Endometrial microvascular endothelial cells (primary cell): Measurements from ENCODE around the gene WDR49. TPM values are rescaled to one million over a fixed set of nuclear protein-coding genes. Genes with fewer than 3 reads are reported as not detected.

Experiments
- in situ Hi-C: cut with HindIII; loops from 2 replicates; pipeline ENCODE4 v1.10.0; 2017; ENCODE audit warnings: low sequenced_read_pairs, low pct_unique_long_range_greater_than_20kb; ENCODE audit errors: inconsistent ontology term
- total RNA-seq: library from RNA; depleted of rRNA; stranded (reverse); fragments of >200 nt; gene quantifications from one replicate; pipeline ENCODE4 v1.2.3, GENCODE V29; 2015; ENCODE audit errors: inconsistent ontology term

Gene WDR49
- total RNA-seq, 1 donor from 2014 or later: not detected

GRCh38 chr3:167502401-167502800, 151.3 kb downstream of the WDR49 start:
- in situ Hi-C loops: no loop called here

- in situ Hi-C loops: no loop called here
Observed at GRCh38 chr3:167501941-167502340, 151.8 kb downstream of the WDR49 start.

GRCh38 chr3:167497903-167498302, 155.8 kb downstream of the WDR49 start:
- in situ Hi-C loops: no loop called here

- in situ Hi-C loops: no loop called here
Observed at GRCh38 chr3:167493244-167493643, 160.5 kb downstream of the WDR49 start.

GRCh38 chr3:167491621-167492020, 162.1 kb downstream of the WDR49 start:
- in situ Hi-C loops: no loop called here

GRCh38 chr3:167489571-167489970, 164.2 kb downstream of the WDR49 start:
- in situ Hi-C loops: no loop called here

- in situ Hi-C loops: no loop called here
Observed at GRCh38 chr3:167487556-167487955, 166.2 kb downstream of the WDR49 start.

GRCh38 chr3:167484551-167484950, 169.2 kb downstream of the WDR49 start:
- in situ Hi-C loops: no loop called here

GRCh38 chr3:167483708-167484475, 169.8 kb downstream of the WDR49 start:
- in situ Hi-C loops: no loop called here

GRCh38 chr3:167481164-167481563, 172.6 kb downstream of the WDR49 start:
- in situ Hi-C loops: no loop called here

- in situ Hi-C loops: no loop called here
Observed at GRCh38 chr3:167480748-167481147, 173.0 kb downstream of the WDR49 start.

GRCh38 chr3:167473863-167474262, 179.9 kb downstream of the WDR49 start, which contains the start of gene SERPINI2:
Gene SERPINI2, minus strand, starts transcription at chr3:167474042. Its CDS starts 2,208 bp downstream, at chr3:167471834.
- in situ Hi-C loops: no loop called here

GRCh38 chr3:167469381-167469780, 184.4 kb downstream of the WDR49 start:
- in situ Hi-C loops: no loop called here

GRCh38 chr3:167467848-167468611, 185.7 kb downstream of the WDR49 start:
- in situ Hi-C loops: no loop called here

- in situ Hi-C loops: no loop called here
Observed at GRCh38 chr3:167466966-167467365, 186.8 kb downstream of the WDR49 start.

GRCh38 chr3:167456157-167456799, 197.5 kb downstream of the WDR49 start:
- in situ Hi-C loops: no loop called here

GRCh38 chr3:167453815-167454214, 199.9 kb downstream of the WDR49 start:
- in situ Hi-C loops: no loop called here

- in situ Hi-C loops: no loop called here
Observed at GRCh38 chr3:167451282-167451681, 202.5 kb downstream of the WDR49 start.

- in situ Hi-C loops: no loop called here
Observed at GRCh38 chr3:167450675-167451074, 203.1 kb downstream of the WDR49 start.

- in situ Hi-C loops: no loop called here
Observed at GRCh38 chr3:167450195-167450594, 203.5 kb downstream of the WDR49 start.
